Endothelial cell (in vitro differentiated cells): ENCODE data around the gene NTN1. TPM values are rescaled to one million over a fixed set of nuclear protein-coding genes. Genes with fewer than 3 reads are reported as not detected.

ENCODE experiments used
- DNase-seq: peaks from one replicate; pipeline ENCODE4 v3.0.0; 2021; ENCODE audit warnings: low spot score
- H3K27ac Mint-ChIP-seq: one replicate; pipeline ENCODE4 v1.8.0; 2021; ENCODE audit warnings: mixed read lengths, inconsistent platforms; ENCODE audit not compliant: unreplicated experiment
- H3K27me3 Mint-ChIP-seq: one replicate; pipeline ENCODE4 v1.8.0; 2021; ENCODE audit warnings: mild to moderate bottlenecking, moderate library complexity, mixed read lengths, inconsistent platforms; ENCODE audit not compliant: unreplicated experiment
- H3K36me3 Mint-ChIP-seq: one replicate; pipeline ENCODE4 v1.8.0; 2021; ENCODE audit warnings: mild to moderate bottlenecking, low read depth, mixed read lengths, inconsistent platforms; ENCODE audit not compliant: unreplicated experiment
- H3K4me1 Mint-ChIP-seq: one replicate; pipeline ENCODE4 v1.8.0; 2021; ENCODE audit warnings: mild to moderate bottlenecking, mixed read lengths, inconsistent platforms; ENCODE audit not compliant: unreplicated experiment
- H3K4me3 Mint-ChIP-seq: one replicate; pipeline ENCODE4 v1.8.0; 2021; ENCODE audit warnings: mild to moderate bottlenecking, mixed read lengths, inconsistent platforms; ENCODE audit not compliant: unreplicated experiment
- H3K9me3 Mint-ChIP-seq: one replicate; pipeline ENCODE4 v1.8.0; 2021; ENCODE audit warnings: mixed read lengths, inconsistent platforms; ENCODE audit not compliant: unreplicated experiment
- CTCF ChIP-seq: fragments of 200-600 bp; sonication (generic); IDR thresholded peaks from one replicate; pipeline ENCODE4 v1.5.0; 2021; ENCODE audit warnings: antibody characterized with exemption; ENCODE audit not compliant: unreplicated experiment
- total RNA-seq: library from RNA; stranded (reverse); fragmentation: NEBNext Ultra II Directional; extraction: Animal tissue kit (Norgen Biotek cat#: 25700); gene quantifications from one replicate; pipeline ENCODE4 v1.2.1, GENCODE V29; 2021; ENCODE audit not compliant: unreplicated experiment

The NTN1 gene
- total RNA-seq, 1 donor from 2014 or later, result 6.6 TPM

- TF ChIP-seq CTCF, result no peak
- no peak for DNase-seq
- no peaks in the 10 kb centered on the region for H3K36me3 Mint-ChIP-seq
- no peak overlapping the region for H3K27ac Mint-ChIP-seq
- peaks cover 4% of the 10 kb centered on the region for H3K4me1 Mint-ChIP-seq
- H3K4me3 Mint-ChIP-seq, result no peak overlapping the region
- H3K9me3 Mint-ChIP-seq, result no peaks in the 10 kb centered on the region
- H3K27me3 Mint-ChIP-seq, result peaks cover under 1% of the 10 kb centered on the region
Observed at GRCh38 chr17:9183306-9183705, 162.0 kb downstream of the NTN1 start.

GRCh38 chr17:9185142-9185541 is 163.8 kb downstream of the NTN1 start:
- H3K27ac Mint-ChIP-seq, result no peak overlapping the region
- H3K4me1 Mint-ChIP-seq, result no peaks in the 10 kb centered on the region
- H3K27me3 Mint-ChIP-seq, result peaks cover 1% of the 10 kb centered on the region
- DNase-seq, result no peak
- no peak overlapping the region for H3K4me3 Mint-ChIP-seq
- TF ChIP-seq CTCF, result no peak
- H3K36me3 Mint-ChIP-seq, result no peaks in the 10 kb centered on the region
- H3K9me3 Mint-ChIP-seq, result no peaks in the 10 kb centered on the region

- Mint-ChIP-seq H3K27me3 (peaks cover 1% of the 10 kb centered on the region), H3K27ac (no peak overlapping the region), H3K4me3 (no peak overlapping the region), H3K4me1 (no peaks in the 10 kb centered on the region), H3K9me3 (no peaks in the 10 kb centered on the region), H3K36me3 (no peaks in the 10 kb centered on the region)
- TF ChIP-seq CTCF, result no peak
- no peak for DNase-seq
Observed at GRCh38 chr17:9185688-9186284, 164.5 kb downstream of the NTN1 start.

- no peak for DNase-seq
- no peak overlapping the region for H3K4me3 Mint-ChIP-seq
- H3K36me3 Mint-ChIP-seq, result no peaks in the 10 kb centered on the region
- H3K4me1 Mint-ChIP-seq, result no peaks in the 10 kb centered on the region
- H3K27ac Mint-ChIP-seq, result no peak overlapping the region
- H3K9me3 Mint-ChIP-seq, result no peaks in the 10 kb centered on the region
- H3K27me3 Mint-ChIP-seq, result peaks cover 1% of the 10 kb centered on the region
- TF ChIP-seq CTCF, result no peak
Observed at GRCh38 chr17:9187828-9188227, 166.5 kb downstream of the NTN1 start.

- Mint-ChIP-seq H3K36me3 (no peaks in the 10 kb centered on the region), H3K4me1 (no peaks in the 10 kb centered on the region), H3K4me3 (no peak overlapping the region), H3K27ac (no peak overlapping the region), H3K27me3 (peaks cover 1% of the 10 kb centered on the region), H3K9me3 (no peaks in the 10 kb centered on the region)
- TF ChIP-seq CTCF, result no peak
- no peak for DNase-seq
Observed at GRCh38 chr17:9188367-9188766, 167.1 kb downstream of the NTN1 start.
